H1 (cell line): ENCODE data around the gene GRK6. TPM values are rescaled to one million over a fixed set of nuclear protein-coding genes. Genes with fewer than 3 reads are reported as not detected.

ENCODE experiments used
- JUN ChIP-seq: IDR thresholded peaks from 2 replicates; pipeline ENCODE4 v1.6.1; 2011; ENCODE audit warnings: low read depth, mild to moderate bottlenecking, improper control_type of control experiment, low read length
- polyA plus RNA-seq, 7 experiments: library from polyadenylated mRNA; depleted of rRNA in 3 of 7; stranded (reverse) in 5 of 7; unstranded in 2 of 7; fragments of >200 nt in 5 of 7; fragments of 200-250 nt in 2 of 7; gene quantifications; 1 replicate in 5 of 7; 2 replicates in 1 of 7; 4 replicates in 1 of 7; pipeline versions ENCODE4 v1.2.1 to v1.2.3, GENCODE V29; 2011 to 2013; ENCODE audit warnings: missing spikeins in 2 of 7, mixed read lengths in 2 of 7
- total RNA-seq: library from RNA; stranded (reverse); fragmentation: NEBNext Ultra II Directional; extraction: Animal tissue kit (Norgen Biotek cat#: 25700); gene quantifications from 2 replicates; pipeline ENCODE4 v1.2.1, GENCODE V29; 2021

Gene GRK6
- total and polyA plus RNA-seq, 2 of the 8 experiments (the other 6 are each of a cell fraction or from before 2014, with no cell fraction given), result 31.8 to 57.8 TPM

DNA sequence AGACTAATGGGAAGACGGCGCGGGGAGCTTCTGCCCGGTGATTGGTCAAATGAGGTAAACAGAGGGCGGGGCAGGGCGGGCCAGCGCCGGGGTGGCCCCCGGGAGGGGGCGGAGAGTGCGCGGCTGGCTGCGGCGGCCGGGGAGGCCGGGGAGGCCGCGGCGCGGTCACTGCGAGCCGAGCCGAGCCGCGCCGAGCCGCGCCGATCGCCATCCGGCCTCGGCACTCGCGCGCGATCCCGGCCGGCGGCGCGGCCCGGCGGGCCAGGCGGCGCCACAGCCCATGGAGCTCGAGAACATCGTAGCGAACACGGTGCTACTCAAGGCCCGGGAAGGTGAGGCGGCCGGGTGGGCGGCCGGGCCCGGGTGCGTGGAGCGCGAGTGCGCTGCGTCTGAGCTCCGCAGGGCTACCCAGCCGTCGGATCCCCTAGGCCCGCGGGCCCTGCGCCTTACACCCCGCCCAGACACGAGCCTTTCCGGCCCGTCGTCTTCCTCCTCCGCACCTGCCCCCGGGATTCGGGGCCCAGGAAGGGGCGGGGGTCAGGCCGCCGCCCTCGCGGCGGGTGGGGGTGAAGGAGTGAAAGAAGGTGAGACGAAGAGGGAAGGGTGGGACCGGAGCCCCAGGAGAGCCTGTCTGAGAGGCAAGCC lies at the start of gene GRK6 (continued):
- no peak for TF ChIP-seq JUN
